ENCODE data around the gene TMEM60.

- no peak for TF ChIP-seq CTCF (IDR thresholded peaks at IDR 0.05)
- TF ChIP-seq EZH2 (IDR thresholded peaks at IDR 0.05; ENCODE audit: borderline replicate concordance, insufficient read depth, low read depth, low read length, poor library complexity, severe bottlenecking) = no peak
These were observed 14.9 kb upstream of the TMEM60 start for GRCh38 chr7:77813180-77813579.

All from B cell (primary cell).